Ovary (tissue), 9 donors: ENCODE results near the gene FNTB. TPM values are rescaled to one million over a fixed set of nuclear protein-coding genes. Genes with fewer than 3 reads are reported as not detected.

Experiments used
- DNase-seq, 5 donors: peaks; one replicate each; pipeline ENCODE4 v3.0.0-alpha.2; 2019 to 2020
- H3K27ac ChIP-seq, 2 donors: fragments of 200-600 bp; one replicate each; pipeline versions ENCODE4 v1.5.1 to v1.8.0; 2019 to 2022
- H3K27me3 ChIP-seq: fragments of 200-600 bp; one replicate; pipeline ENCODE4 v1.8.0; 2022
- H3K36me3 ChIP-seq: fragments of 200-600 bp; sonication (generic); one replicate; pipeline ENCODE4 v1.5.1; 2019
- H3K4me1 ChIP-seq: one replicate; pipeline ENCODE4 v1.8.1; 2013; ENCODE audit warnings: mild to moderate bottlenecking, moderate library complexity; ENCODE audit not compliant: insufficient read depth
- H3K4me3 ChIP-seq: fragments of 200-600 bp; sonication (generic); one replicate; pipeline ENCODE4 v1.5.1; 2017
- H3K9me3 ChIP-seq, 2 donors: fragments of 200-600 bp in 1 of 2; sonication (generic) in 1 of 2; one replicate each; pipeline versions ENCODE4 v1.5.1 to v1.8.1; 2013 to 2019; ENCODE audit warnings: mild to moderate bottlenecking in 1 of 2, moderate library complexity in 1 of 2
- EP300 ChIP-seq: sonication (generic); formaldehyde crosslinking; IDR thresholded peaks from one replicate; pipeline ENCODE4 v1.6.1; 2017; ENCODE audit warnings: antibody characterized with exemption
- POLR2A ChIP-seq: fragments of 450-650 bp; IDR thresholded peaks from one replicate; pipeline ENCODE4 v1.6.1; 2017; ENCODE audit warnings: antibody characterized with exemption, mild to moderate bottlenecking, moderate library complexity
- WGBS, 3 donors: extraction: QIAGEN DNeasy Blood & Tissue Kit in 1 of 3; methylation state at CpG; one replicate each; pipeline versions ENCODE4 v1.1.5 to v1.1.7; 2013 to 2017; 5-methylcytosine and 5-hydroxymethylcytosine counted together
- intact Hi-C, 4 donors: fragments of 100-400 bp; cut with DNase I; formaldehyde crosslinking; loops; one replicate each; pipeline versions ENCODE4 v1.11.0 to v1.15.1; 2022 to 2023
- polyA plus RNA-seq, 2 donors: library from polyadenylated mRNA; stranded (reverse); fragments of 200-250 nt in 1 of 2; fragments of 350-450 nt in 1 of 2; fragmentation: Illumina TruSeq in 1 of 2; extraction: RNeasy Lipid Tissue Mini Kit (QIAGEN cat#74804) in 1 of 2; gene quantifications; one replicate each; pipeline ENCODE4 v1.2.3, GENCODE V29; 2013 to 2014
- total RNA-seq, 7 donors: library from RNA; depleted of rRNA in 2 of 7; stranded (reverse); fragments of >200 nt in 2 of 7; fragmentation: NEBNext Ultra II Directional in 3 of 7; extraction: Animal tissue kit (Norgen Biotek cat#: 25700) in 3 of 7; gene quantifications; one replicate each; pipeline versions ENCODE4 v1.1.0 to v1.2.4, GENCODE V29; 2016 to 2023
- TF ChIP-seq, protein P1 (sequence below), 3 donors: fragments of 450-650 bp in 2 of 3; fragments of 200-600 bp in 1 of 3; IDR thresholded peaks; one replicate each; pipeline versions ENCODE4 v1.5.1 to v1.8.0; 2016 to 2022; ENCODE audit warnings: antibody characterized with exemption in 3 of 3, mild to moderate bottlenecking in 1 of 3
- donor health status: DM: no; HTN: no; CAD: no; lungs with moderate emphysema.
- donor health status: DM: no; HTN: no; CAD: no.
- donor health status: Bipolar disorder and iron deficiency.
- donor health status: DM: yes; HTN: yes; CAD: no.
- donor health status: DM: no; HTN: no; CAD: no.
- donor health status: DM: yes; HTN: yes; CAD: no.

FNTB gene
- total and polyA plus RNA-seq, 9 donors: 8.0 to 19.0 (median 14.1) TPM

DNA sequence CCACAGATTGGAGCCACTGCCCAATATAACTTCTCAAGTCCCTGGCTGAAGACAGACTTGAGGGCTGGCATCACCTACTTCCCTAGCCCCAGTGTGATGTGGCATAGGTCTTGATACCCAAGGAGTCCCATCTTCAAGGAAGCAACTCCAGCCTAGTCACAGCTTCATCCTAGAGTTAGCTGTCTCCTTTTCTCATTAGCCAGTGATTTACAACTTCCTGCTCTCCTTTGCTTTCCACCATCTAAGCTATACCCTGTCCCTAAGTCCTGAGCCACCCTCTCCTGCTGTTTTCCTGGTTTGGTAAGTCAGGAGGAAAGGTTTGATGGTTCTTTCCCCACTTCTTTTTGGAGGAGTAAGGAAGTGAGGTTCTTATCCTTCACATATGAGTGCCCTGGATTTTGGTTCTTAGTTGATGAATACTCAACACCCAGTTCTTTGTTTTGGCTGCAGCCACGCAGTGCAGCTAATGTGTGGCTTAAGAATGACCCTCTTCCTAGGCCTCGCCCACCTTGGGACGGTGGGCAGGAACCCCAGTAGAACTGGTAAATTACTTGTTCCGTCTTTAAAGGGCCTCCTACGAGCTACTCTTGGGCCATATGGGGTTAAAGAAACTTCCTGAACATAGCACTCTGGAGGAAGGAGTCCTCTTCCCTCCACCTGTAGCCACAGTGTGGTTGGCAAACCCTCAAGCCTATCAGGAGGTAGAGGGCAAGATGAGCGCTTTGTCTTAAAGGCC is 40.2 kb upstream of the FNTB start:
- WGBS, 3 donors: 77 to 87% (median 84%) methylated on average over 6 of the region's 6 CpGs
- DNase-seq: no peak
- intact Hi-C loops: no loop called here

DNA sequence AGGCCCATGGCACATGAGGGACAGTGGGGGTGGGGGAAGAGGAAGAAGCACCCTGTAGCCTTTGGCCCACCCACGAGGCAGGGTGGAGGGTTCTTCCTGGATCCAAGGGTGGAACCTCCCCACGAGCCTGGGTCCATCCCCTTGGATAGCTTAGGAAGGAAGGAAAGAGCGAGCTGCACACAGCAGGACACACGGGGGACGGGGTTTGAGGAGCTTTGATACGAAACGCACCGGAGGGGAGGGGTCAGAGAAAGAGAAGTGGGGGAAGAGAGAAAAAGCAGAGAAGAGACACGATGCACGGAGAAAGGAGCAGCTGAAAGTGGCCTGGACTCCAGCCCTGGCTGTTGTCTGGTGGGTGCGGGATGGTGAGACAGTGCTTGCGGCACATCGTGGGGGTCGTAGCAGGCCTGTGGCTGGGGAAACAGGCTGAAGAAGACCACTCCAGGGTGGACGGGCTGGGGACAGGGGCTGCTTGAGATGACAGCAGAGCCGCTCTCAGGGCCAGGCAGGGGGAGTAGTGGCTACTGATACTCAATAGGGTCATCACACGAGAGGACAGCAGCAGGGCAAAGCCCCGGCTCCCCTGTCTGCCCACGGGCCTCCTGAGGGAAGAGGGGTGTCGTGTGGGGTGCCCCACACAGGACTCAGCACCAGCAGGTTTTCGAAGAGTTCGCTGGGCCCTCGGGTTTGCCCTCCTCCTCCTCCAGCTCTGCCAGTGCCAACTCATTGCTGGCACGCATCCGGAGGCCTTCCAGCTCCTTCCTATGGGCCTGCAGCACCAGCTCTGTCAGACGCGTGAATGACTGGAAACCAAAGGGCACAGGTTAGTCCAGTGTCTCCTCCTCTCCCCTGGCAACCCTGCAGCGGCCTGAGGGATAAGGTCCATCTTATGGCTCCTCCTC is 38.7 kb upstream of the FNTB start:
- intact Hi-C loops: no loop called here
- H3K27me3 ChIP-seq: no peaks in the 10 kb centered on the region
- no peak for DNase-seq
- H3K4me1 ChIP-seq: no peaks in the 10 kb centered on the region
- TF ChIP-seq, protein P1, sequence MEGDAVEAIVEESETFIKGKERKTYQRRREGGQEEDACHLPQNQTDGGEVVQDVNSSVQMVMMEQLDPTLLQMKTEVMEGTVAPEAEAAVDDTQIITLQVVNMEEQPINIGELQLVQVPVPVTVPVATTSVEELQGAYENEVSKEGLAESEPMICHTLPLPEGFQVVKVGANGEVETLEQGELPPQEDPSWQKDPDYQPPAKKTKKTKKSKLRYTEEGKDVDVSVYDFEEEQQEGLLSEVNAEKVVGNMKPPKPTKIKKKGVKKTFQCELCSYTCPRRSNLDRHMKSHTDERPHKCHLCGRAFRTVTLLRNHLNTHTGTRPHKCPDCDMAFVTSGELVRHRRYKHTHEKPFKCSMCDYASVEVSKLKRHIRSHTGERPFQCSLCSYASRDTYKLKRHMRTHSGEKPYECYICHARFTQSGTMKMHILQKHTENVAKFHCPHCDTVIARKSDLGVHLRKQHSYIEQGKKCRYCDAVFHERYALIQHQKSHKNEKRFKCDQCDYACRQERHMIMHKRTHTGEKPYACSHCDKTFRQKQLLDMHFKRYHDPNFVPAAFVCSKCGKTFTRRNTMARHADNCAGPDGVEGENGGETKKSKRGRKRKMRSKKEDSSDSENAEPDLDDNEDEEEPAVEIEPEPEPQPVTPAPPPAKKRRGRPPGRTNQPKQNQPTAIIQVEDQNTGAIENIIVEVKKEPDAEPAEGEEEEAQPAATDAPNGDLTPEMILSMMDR (IDR thresholded peaks at IDR 0.05): no peak
- TF ChIP-seq POLR2A (no peak), EP300 (no peak)
- H3K36me3 ChIP-seq: no peaks in the 10 kb centered on the region
- no peaks in the 10 kb centered on the region for H3K9me3 ChIP-seq
- H3K4me3 ChIP-seq: no peak overlapping the region
- no peak overlapping the region for H3K27ac ChIP-seq
- WGBS, 3 donors: 84 to 87% (median 84%) methylated on average over 28 of the region's 28 CpGs

More for the DNA sequence above, 40.2 kb upstream of the FNTB start:
- no peaks in the 10 kb centered on the region for H3K9me3 ChIP-seq
- no peaks in the 10 kb centered on the region for H3K4me1 ChIP-seq
- TF ChIP-seq, protein P1 (IDR thresholded peaks at IDR 0.05): no peak
- TF ChIP-seq EP300 (no peak), POLR2A (no peak)
- H3K4me3 ChIP-seq: no peak overlapping the region
- no peaks in the 10 kb centered on the region for H3K36me3 ChIP-seq
- H3K27me3 ChIP-seq: no peaks in the 10 kb centered on the region
- H3K27ac ChIP-seq: no peak overlapping the region

DNA sequence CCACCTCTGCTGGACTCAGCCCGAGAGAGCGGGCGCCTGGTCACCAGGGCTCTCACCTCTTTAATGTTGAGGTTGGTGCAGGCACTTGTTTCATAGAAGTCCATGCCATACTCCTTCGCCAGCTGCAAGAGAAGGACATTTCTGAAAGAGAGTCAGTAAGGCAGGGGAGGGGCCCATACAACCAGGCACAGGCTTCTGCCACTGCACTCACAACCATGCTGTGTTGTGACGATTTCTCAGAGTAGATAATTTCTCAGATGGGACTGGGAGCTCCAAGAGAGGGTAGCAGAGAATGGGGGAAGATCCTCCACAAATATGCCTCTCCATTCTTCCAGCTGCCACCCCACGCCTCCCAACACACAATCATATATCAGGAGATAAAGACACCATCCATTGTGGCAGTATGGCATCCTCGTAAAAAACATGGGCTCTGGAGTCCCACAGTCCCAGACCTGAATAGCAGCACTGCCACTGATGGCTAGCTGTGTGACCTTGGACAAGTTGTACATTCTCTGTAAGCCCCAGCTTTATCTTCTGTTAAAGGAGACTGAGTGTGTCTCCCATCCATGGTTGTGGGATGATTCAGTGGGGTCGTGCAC is 38.0 kb upstream of the FNTB start:
- 84 to 88% (median 86%) methylated on average over 8 of the region's 8 CpGs for WGBS, 3 donors
- TF ChIP-seq POLR2A (no peak), EP300 (no peak)
- TF ChIP-seq, protein P1 (IDR thresholded peaks at IDR 0.05): no peak
- Histone ChIP-seq H3K4me1 (no peaks in the 10 kb centered on the region), H3K4me3 (no peak overlapping the region), H3K27ac (no peak overlapping the region), H3K9me3 (no peaks in the 10 kb centered on the region), H3K27me3 (no peaks in the 10 kb centered on the region), H3K36me3 (no peaks in the 10 kb centered on the region)
- DNase-seq: no peak
- intact Hi-C loops: no loop called here

GRCh38 chr14:64950889-64951288 is 35.8 kb upstream of the FNTB start:
- TF ChIP-seq, protein P1 (IDR thresholded peaks at IDR 0.05): no peak
- no peak for TF ChIP-seq POLR2A
- Histone ChIP-seq H3K27ac (no peak overlapping the region), H3K4me3 (no peak overlapping the region), H3K36me3 (no peaks in the 10 kb centered on the region), H3K4me1 (no peaks in the 10 kb centered on the region), H3K27me3 (no peaks in the 10 kb centered on the region), H3K9me3 (no peaks in the 10 kb centered on the region)
- no peak for DNase-seq
- intact Hi-C loops: no loop called here
- 95 to 100% (median 96%) methylated on average over 8 of the region's 8 CpGs for WGBS, 3 donors
